ENCODE measurements around the gene LAMA4.

LAMA4 gene

GRCh38 chr6:112275365-112275764 is 21.0 kb upstream of the LAMA4 start:
- no peak for DNase-seq

- no peak for DNase-seq
These were observed 20.4 kb upstream of the LAMA4 start for GRCh38 chr6:112274774-112275173.

- DNase-seq = no peak
These were observed 18.4 kb upstream of the LAMA4 start for GRCh38 chr6:112272799-112273198.

- DNase-seq = no peak
These were observed 16.4 kb upstream of the LAMA4 start for GRCh38 chr6:112270756-112271155.

- DNase-seq = no peak
These were observed 15.7 kb upstream of the LAMA4 start for GRCh38 chr6:112269979-112270566.

- DNase-seq = no peak
These were observed 14.7 kb upstream of the LAMA4 start for GRCh38 chr6:112269114-112269513.

GRCh38 chr6:112268654-112269053 is 14.3 kb upstream of the LAMA4 start:
- no peak for DNase-seq

- no peak for DNase-seq
These were observed 13.7 kb upstream of the LAMA4 start for GRCh38 chr6:112268019-112268418.

- no peak for DNase-seq
These were observed 12.0 kb upstream of the LAMA4 start for GRCh38 chr6:112266331-112266730.

GRCh38 chr6:112259337-112259675 is 4.9 kb upstream of the LAMA4 start:
- DNase-seq = no peak

- no peak for DNase-seq
These were observed 4.4 kb upstream of the LAMA4 start for GRCh38 chr6:112258642-112259336.

- no peak for DNase-seq
These were observed 3.0 kb upstream of the LAMA4 start for GRCh38 chr6:112257178-112257855.

GRCh38 chr6:112254921-112255320 is 554 bp upstream of the LAMA4 start:
- no peak for DNase-seq

- DNase-seq = no peak
These were observed 898 bp downstream of the LAMA4 start for GRCh38 chr6:112253498-112253840.

GRCh38 chr6:112252571-112253497 is 1.5 kb downstream of the LAMA4 start:
- no peak for DNase-seq

GRCh38 chr6:112251171-112251875 is 3.0 kb downstream of the LAMA4 start:
- DNase-seq = no peak

GRCh38 chr6:112249489-112249888 is 4.9 kb downstream of the LAMA4 start:
- DNase-seq = no peak

GRCh38 chr6:112247275-112247674 is 7.1 kb downstream of the LAMA4 start:
- no peak for DNase-seq

- no peak for DNase-seq
These were observed 8.7 kb downstream of the LAMA4 start for GRCh38 chr6:112245511-112246203.

GRCh38 chr6:112243861-112244827 is 10.2 kb downstream of the LAMA4 start:
- DNase-seq = no peak

Measured in activated gamma-delta T cell (primary cell).